Stimulated activated CD4-positive, alpha-beta T cell treated with anti-CD3 and anti-CD28 coated beads, Interleukin-4, amount 100 ng/mL, for 4 hours (primary cell): ENCODE measurements around the gene NMNAT2.

ENCODE experiments used
- DNase-seq, 2 experiments: peaks; one replicate each; pipeline ENCODE4 v3.0.0-alpha.2; 2020

The NMNAT2 gene

DNA sequence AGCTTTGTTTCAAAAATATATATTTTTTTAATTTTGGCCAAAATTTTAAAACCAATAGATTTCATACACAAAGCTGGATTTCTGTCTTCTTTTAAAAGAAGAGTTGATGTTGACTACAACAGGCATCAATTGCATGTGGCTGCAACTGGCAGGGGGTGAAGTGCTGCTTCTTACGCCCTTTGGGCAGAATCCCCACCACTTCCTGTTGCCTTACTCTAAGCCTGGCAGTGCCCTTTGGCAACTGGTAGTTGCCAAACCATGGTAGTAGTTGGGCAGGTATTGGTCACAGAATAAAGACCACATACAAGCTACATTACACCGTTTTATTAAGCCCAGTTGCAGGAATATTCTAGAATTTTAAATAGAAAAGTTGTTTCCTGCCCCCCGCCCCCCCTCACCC lies 215.1 kb downstream of the NMNAT2 start:
- DNase-seq, result no peak

DNA sequence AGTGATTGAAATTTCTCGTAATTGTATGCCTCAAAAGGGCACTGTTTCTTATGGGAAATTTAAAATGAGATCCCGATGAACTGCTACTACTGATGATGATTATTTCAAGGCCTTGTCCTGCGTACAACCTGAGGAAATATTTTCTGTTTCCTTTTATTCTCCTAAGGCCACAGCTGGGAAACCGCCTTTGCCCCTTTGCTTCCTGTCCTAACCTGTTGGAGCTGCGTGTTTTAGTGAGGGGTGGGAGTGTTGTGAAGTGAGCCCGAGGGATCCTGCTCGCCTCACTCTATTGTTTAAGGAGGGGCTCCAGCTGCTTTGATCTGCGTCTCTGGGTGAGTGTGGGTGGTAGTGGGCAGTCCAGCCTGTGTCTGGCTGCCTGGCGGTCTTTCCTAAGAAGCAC lies 217.7 kb downstream of the NMNAT2 start:
- no peak for DNase-seq

DNA sequence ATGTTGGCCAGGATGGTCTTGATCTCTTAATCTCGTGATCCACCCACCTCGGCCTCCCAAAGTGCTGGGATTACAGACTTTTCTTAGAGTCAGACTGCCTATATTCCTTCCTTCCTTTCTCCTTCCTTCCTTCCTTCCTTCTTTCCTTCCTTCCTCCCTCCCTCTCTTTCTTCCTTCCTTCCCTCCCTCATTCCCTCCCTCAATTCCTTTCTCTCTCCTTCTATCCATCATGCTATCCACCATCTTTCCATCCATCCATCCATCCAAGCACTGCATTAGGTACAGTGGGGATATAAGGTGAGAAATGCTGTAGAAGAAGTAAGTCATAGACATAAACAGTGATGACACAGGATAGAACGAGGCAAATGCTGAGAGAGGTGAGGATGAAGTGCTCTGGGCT lies 218.9 kb downstream of the NMNAT2 start:
- no peak for DNase-seq

DNA sequence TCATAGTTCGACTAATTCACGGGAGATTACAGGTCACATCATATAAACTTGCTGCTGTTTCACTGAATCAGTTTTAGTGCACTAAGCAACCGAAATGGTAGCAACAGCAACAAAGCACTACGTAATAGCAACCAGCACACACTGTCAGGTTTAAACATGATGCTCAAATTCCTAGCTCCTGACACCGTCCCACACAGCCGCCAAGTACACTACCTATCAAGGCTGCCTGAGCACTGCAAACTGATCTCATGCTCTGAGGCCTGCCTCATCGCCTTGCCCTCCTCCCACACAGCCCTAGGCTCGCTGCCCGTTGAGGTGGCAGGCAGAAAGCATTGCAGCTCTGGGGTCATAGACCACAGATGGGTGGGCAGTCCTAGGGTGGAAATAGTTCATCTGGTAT lies 219.7 kb downstream of the NMNAT2 start:
- no peak for DNase-seq
